ENCODE results near the gene AGAP6.
"Not testable (repeated sequence)": the region's sequence is repeated elsewhere in the genome, so short reads cannot be mapped to it uniquely, and the experiment has no call there.

Gene AGAP6

DNA sequence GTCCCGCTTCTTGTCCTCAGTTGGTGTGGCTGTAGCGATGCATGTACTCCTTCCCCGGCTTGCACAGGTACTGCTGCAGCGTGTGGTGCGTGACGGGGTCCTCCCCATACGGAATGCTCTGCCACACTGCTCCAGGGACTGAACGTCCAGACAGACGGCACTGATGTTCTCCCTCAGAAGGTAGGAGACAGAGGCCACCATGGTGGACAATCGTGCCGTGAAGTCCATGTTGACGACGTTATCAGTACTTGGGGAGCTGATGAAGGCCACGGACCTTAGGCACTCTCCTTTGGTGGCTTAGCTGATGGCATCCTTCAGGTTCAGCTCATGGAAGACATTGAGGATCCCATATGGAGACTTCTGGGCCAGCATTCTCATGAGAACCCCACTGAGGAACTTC is 37.4 kb downstream of the AGAP6 start:
- DNase-seq (ENCODE audit: low read depth): no peak

- DNase-seq (ENCODE audit: low read depth): no peak
Measured at GRCh38 chr10:50027195-50027594, 39.0 kb downstream of the AGAP6 start.

DNA sequence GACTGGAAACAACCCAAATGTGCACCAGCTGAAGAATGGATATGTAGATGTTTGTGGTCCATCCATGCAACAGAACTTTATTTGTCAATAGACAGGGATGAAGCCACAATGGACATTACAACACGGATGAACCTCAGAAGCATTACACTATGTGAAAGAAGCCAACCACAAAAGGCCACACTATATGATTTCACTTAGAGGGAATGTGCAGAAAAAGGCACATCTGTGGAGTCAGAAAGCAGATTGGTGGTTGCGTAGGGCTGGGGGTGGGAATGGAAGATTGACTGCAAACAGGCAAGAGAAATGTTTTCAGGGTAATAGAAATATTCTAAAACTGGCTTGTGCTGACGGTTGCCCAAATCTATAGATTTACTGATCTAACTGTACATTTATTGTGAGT is 45.3 kb downstream of the AGAP6 start:
- DNase-seq (ENCODE audit: low read depth): no peak

- not testable (repeated sequence) for DNase-seq (ENCODE audit: low read depth)
Measured at GRCh38 chr10:50035337-50035736, 47.1 kb downstream of the AGAP6 start.

DNA sequence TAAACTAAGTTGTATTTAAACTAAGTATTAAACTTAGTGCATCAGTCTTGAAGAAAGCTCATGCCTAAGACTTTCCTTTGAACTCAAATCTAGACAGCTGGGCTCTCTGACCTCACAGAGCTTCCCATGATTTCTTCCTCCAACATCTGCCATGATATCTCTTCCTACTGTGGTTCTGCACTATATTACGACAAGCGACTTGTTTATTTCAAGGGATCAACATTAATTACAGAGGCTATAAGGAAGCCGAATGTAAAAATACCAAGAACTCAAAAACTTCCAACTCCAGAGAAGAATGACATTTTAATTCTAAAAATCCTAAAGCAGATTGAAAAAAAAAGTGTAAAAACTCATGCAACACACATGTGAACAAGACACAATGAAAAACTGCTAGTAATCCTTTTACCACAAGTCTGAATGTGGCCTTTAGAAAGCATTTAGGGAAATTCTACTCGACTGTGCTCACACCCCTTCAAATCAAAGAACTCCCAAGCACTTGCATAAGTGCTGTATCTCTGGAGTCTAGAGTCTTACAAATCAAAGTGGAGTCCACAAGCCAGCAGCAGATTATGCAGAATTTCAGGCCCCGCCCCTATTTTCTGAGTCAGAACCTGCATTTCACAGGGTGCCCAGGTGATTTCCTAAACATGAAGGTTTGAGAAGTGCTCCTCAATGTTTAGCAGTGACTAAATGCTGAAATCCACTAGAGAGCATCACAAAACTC is 56.9 kb downstream of the AGAP6 start:
- no peak for DNase-seq (ENCODE audit: low read depth)

DNA sequence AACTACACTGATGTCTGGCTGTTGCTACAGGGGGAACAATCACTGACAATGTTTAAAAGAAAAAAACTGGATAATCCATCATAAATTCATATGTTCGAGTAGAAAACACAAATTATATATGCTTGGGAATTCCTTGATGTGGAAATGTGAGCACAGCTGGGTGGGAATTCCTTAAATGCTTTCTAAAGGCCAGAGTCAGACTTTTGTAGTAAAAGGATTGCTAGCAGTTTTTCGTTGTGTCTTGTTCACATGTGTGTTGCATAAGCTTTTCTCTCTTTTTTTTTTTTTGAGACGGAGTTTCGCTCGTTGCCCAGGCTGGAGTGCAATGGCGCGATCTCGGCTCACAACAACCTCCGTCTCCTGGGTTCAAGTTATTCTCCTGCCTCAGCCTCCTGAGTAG is 58.3 kb downstream of the AGAP6 start:
- DNase-seq (ENCODE audit: low read depth): not testable (repeated sequence)

DNA sequence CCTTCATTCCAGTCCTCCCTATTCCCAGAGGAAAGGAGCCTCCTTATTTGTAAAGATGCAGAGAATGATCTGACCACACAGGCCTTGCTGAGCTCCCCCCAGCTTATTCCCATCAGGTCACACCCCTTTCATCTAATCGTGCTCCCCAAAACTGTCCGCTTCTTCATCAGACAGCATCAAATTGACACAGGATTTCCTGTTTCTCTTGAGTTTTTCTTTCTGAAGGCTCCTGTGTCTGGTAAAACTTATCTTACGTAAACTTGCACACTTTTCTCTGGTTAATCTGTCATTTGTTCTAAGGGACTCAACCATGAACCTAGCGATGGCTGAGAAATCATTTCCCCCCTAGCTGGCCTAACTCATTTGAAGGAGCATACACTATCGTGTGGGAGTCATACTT is 59.4 kb downstream of the AGAP6 start:
- not testable (repeated sequence) for DNase-seq (ENCODE audit: low read depth)

DNA sequence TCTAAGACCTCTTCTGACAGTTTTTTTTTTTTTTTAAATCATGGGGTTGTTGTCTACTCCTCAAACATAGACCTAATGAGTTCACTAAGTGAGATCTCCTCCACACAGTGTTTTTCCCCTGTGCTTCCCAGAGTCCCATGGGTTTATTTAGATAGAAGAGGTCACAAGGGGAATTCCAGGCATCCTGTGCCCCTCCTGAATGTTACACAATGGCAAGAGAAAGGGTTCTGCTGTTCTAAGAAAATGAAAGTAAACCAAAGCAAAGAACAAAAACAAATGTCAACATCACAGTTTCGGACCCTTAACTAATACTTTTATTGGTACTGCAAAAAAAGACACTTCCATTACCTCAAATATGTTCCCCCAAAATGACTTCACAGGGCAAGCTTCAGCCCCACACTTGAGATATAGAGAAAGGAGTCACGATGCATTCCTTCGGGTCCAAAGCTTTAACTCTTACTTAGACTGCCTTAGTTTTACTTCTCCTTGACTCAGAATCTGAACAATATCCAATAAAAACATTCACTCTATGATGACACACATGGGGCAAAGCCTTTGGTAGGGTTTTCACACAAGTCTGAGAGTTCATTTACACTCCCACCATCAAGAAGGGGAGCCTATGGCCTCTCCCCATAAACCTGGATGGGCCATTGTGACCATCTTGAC is 63.9 kb downstream of the AGAP6 start:
- not testable (repeated sequence) for DNase-seq (ENCODE audit: low read depth)

GRCh38 chr10:50052778-50053376 is 64.7 kb downstream of the AGAP6 start:
- not testable (repeated sequence) for DNase-seq (ENCODE audit: low read depth)

DNA sequence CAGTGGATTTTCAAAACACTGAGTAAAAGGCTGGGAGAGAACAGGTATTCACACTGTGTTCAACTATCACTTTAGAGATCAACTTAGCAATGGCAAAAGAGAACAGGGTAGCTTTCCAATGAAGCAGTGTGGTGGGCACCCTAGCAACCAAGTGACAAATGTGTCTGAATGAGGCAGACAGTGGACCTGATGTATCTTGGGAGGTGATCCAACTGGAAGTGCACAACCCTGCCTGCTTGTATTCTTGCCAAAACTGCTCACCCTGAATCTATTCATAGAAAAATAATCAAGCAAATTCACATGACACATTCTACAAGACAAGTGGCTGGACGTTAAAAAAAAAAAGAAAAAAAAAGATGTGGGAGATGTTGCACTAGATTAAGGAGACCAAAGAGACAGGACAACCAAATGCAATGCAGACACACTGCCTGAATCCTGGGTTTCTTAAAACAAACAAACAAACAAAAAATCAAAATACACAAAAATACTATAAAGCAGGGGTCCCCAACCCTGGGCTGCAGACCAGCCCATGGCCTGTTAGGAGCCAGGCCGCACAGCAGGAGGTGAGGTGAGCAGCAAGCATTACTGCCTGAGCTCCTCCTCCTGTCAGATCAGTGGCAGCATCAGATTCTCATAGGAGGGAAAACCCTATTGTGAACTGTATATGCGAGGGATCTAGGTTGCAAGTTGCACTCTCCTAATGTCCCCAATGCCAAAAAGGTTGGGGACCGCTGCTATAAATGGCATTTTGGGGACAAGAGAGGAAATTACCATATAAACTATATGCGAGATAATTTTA is 67.5 kb downstream of the AGAP6 start:
- DNase-seq (ENCODE audit: low read depth): not testable (repeated sequence)

GRCh38 chr10:50056654-50057053 is 68.4 kb downstream of the AGAP6 start:
- DNase-seq (ENCODE audit: low read depth): not testable (repeated sequence)

GRCh38 chr10:50058727-50059126 is 70.5 kb downstream of the AGAP6 start:
- not testable (repeated sequence) for DNase-seq (ENCODE audit: low read depth)

- not testable (repeated sequence) for DNase-seq (ENCODE audit: low read depth)
Measured at GRCh38 chr10:50059946-50060345, 71.7 kb downstream of the AGAP6 start.
